Caco-2 (cell line): ENCODE data around the gene PCGF6. TPM values are rescaled to one million over a fixed set of nuclear protein-coding genes. Genes with fewer than 3 reads are reported as not detected.

Experiments used
- BruUV-seq: library from RNA; stranded (reverse); fragments of 400-500 nt; replicated peaks from 2 replicates; lab custom pipeline; 2021; lab: Mats Ljungman, UMichigan
- CTCF ChIA-PET: fragments of 300-600 bp; sonication (Branson Sonifier 250); formaldehyde crosslinking; loops from one replicate; lab custom pipeline; 2022; ENCODE audit warnings: antibody characterized with exemption; lab: Charles Lee
- POLR2A ChIA-PET: fragments of 300-600 bp; sonication (Branson Sonifier 250); formaldehyde crosslinking; loops from one replicate; lab custom pipeline; 2022; ENCODE audit warnings: antibody characterized with exemption; lab: Charles Lee
- DNase-seq, 2 experiments: peaks; one replicate each; pipeline versions ENCODE4 v3.0.0 to v3.0.0-alpha.2; 2020 to 2022
- H3K27me3 ChIP-seq: replicated peaks from 2 replicates; pipeline ENCODE4 v1.6.0; 2011; ENCODE audit warnings: low read length; ENCODE audit not compliant: control insufficient read depth, insufficient read depth
- H3K36me3 ChIP-seq: 2 replicates; pipeline ENCODE4 v1.5.1; 2011; ENCODE audit warnings: low read length; ENCODE audit not compliant: control insufficient read depth, insufficient read depth
- H3K4me1 ChIP-seq: fragments of 250-450 bp; sonication (Bioruptor Pico); 2 replicates; pipeline ENCODE4 v1.5.1; 2020; ENCODE audit warnings: mild to moderate bottlenecking
- H3K4me3 ChIP-seq: 2 replicates; pipeline ENCODE4 v1.5.1; 2011; ENCODE audit warnings: low read depth, mild to moderate bottlenecking, control low read depth, low read length
- H3K9me3 ChIP-seq: fragments of 250-450 bp; sonication (Bioruptor Pico); 2 replicates; pipeline ENCODE4 v1.5.1; 2020; ENCODE audit warnings: mild to moderate bottlenecking, moderate library complexity
- H3K27ac Mint-ChIP-seq: one replicate; pipeline ENCODE4 v1.8.0; 2022; ENCODE audit warnings: mixed read lengths; ENCODE audit not compliant: unreplicated experiment
- H3K27me3 Mint-ChIP-seq: one replicate; pipeline ENCODE4 v1.8.0; 2022; ENCODE audit warnings: mixed read lengths; ENCODE audit not compliant: insufficient read depth, unreplicated experiment
- H3K36me3 Mint-ChIP-seq: one replicate; pipeline ENCODE4 v1.8.0; 2022; ENCODE audit warnings: mild to moderate bottlenecking, mixed read lengths; ENCODE audit not compliant: insufficient read depth, unreplicated experiment
- H3K4me1 Mint-ChIP-seq: one replicate; pipeline ENCODE4 v1.8.0; 2022; ENCODE audit warnings: low read depth, mixed read lengths; ENCODE audit not compliant: unreplicated experiment
- H3K4me3 Mint-ChIP-seq: one replicate; pipeline ENCODE4 v1.8.0; 2022; ENCODE audit warnings: mild to moderate bottlenecking, moderate library complexity, mixed read lengths; ENCODE audit not compliant: unreplicated experiment
- H3K9me3 Mint-ChIP-seq: one replicate; pipeline ENCODE4 v1.8.0; 2022; ENCODE audit warnings: mixed read lengths; ENCODE audit not compliant: unreplicated experiment
- CTCF ChIP-seq, 2 experiments: fragments of 200-600 bp in 1 of 2; IDR thresholded peaks; 1 replicate in 1 of 2; 2 replicates in 1 of 2; pipeline versions ENCODE4 v1.5.1 to v1.8.0; 2011 to 2022; ENCODE audit warnings: antibody characterized with exemption in 1 of 2, control low read depth in 1 of 2, inconsistent platforms in 1 of 2, low read depth in 1 of 2, low read length in 1 of 2, mild to moderate bottlenecking in 1 of 2, moderate library complexity in 1 of 2; ENCODE audit not compliant: insufficient read depth in 1 of 2, severe bottlenecking in 1 of 2, unreplicated experiment in 1 of 2
- intact Hi-C: fragments of 100-400 bp; cut with micrococcal nuclease; formaldehyde crosslinking; loops from one replicate; pipeline ENCODE4 v1.10.0; 2022; ENCODE audit not compliant: unreplicated experiment
- total RNA-seq: library from RNA; stranded (reverse); gene quantifications from 2 replicates; pipeline ENCODE4 v1.2.3, GENCODE V29; 2022

PCGF6 gene
- total RNA-seq, 1 experiment from 2014 or later: 21.6 TPM

GRCh38 chr10:103396789-103397087 lies 45.8 kb upstream of the PCGF6 start:
- CTCF ChIA-PET: interaction anchor here (1.0 to 1.4 kb wide), 3 partner anchors 9 to 89 kb away, joined by 3 to 4 read pairs (median 3); no protein-coding TSS in a partner anchor
- no peak for TF ChIP-seq CTCF (IDR thresholded peaks at IDR 0.05; ENCODE audit: insufficient read depth in 1 of 2, low read depth in 1 of 2, low read length in 1 of 2, severe bottlenecking in 1 of 2, unreplicated experiment in 1 of 2)
- intact Hi-C loops: loop anchor here (1.0 kb wide), 1 partner anchor 28 kb away; no protein-coding TSS in a partner anchor
- H3K9me3 Mint-ChIP-seq: no peaks in the 10 kb centered on the region
- BruUV-seq: TSS peak; percentile 69
- Histone ChIP-seq H3K27me3 (no peaks in the 10 kb centered on the region), H3K4me3 (peak overlapping the region; percentile 91), H3K9me3 (no peaks in the 10 kb centered on the region), H3K36me3 (peaks cover 3% of the 10 kb centered on the region; the same call in 1 of the 2 replicates), H3K4me1 (peaks cover 7% of the 10 kb centered on the region; the same call in 1 of the 2 replicates)
- H3K4me1 Mint-ChIP-seq: peaks cover 23% of the 10 kb centered on the region
- POLR2A ChIA-PET: interaction anchor here (0.6 to 2.0 kb wide), 3 partner anchors 28 to 166 kb away, joined by 5 to 14 read pairs (median 9); no protein-coding TSS in a partner anchor
- peak overlapping the region; percentile 96 for H3K27ac Mint-ChIP-seq
- H3K36me3 Mint-ChIP-seq: peaks cover 87% of the 10 kb centered on the region
- peak overlapping the region; percentile 92 for H3K4me3 Mint-ChIP-seq
- H3K27me3 Mint-ChIP-seq: no peaks in the 10 kb centered on the region
- no peak for DNase-seq

GRCh38 chr10:103396067-103396788 lies 45.3 kb upstream of the PCGF6 start, which contains the start of the genes ATP5MK and PDCD11:
ATP5MK (minus strand) TSS chr10:103396475; CDS start chr10:103392457, 4,018 bp downstream.
PDCD11 (plus strand) TSS chr10:103396626; CDS start chr10:103398427, 1,801 bp downstream.
- H3K36me3 Mint-ChIP-seq: peaks cover 87% of the 10 kb centered on the region
- Histone ChIP-seq H3K4me3 (peak within 1 kb of the TSS; percentile 91), H3K4me1 (peaks cover 7% of the 10 kb centered on the region; the same call in 1 of the 2 replicates), H3K27me3 (no peaks in the 10 kb centered on the region), H3K9me3 (no peaks in the 10 kb centered on the region), H3K36me3 (peaks cover 3% of the 10 kb centered on the region; the same call in 1 of the 2 replicates)
- peak in 1 of 2 experiments; percentile 32 for TF ChIP-seq CTCF (IDR thresholded peaks at IDR 0.05; ENCODE audit: insufficient read depth in 1 of 2, low read depth in 1 of 2, low read length in 1 of 2, severe bottlenecking in 1 of 2, unreplicated experiment in 1 of 2)
- intact Hi-C loops: loop anchor here (1.0 kb wide), 1 partner anchor 28 kb away; no protein-coding TSS in a partner anchor
- peak within 1 kb of the TSS; percentile 92 for H3K4me3 Mint-ChIP-seq
- peaks cover 23% of the 10 kb centered on the region for H3K4me1 Mint-ChIP-seq
- CTCF ChIA-PET: interaction anchor here (1.0 to 1.4 kb wide), 3 partner anchors 9 to 89 kb away, joined by 3 to 4 read pairs (median 3); no protein-coding TSS in a partner anchor
- TSS peak; percentile 79 for BruUV-seq
- no peaks in the 10 kb centered on the region for H3K9me3 Mint-ChIP-seq
- POLR2A ChIA-PET: interaction anchor here (0.5 to 2.0 kb wide), 6 partner anchors 27 to 1340 kb away, joined by 3 to 14 read pairs (median 5); partner anchors contain the start of gene CALHM1
- peak within 1 kb of the TSS; percentile 96 for H3K27ac Mint-ChIP-seq
- peak; percentile 97 to 98 for DNase-seq
- H3K27me3 Mint-ChIP-seq: no peaks in the 10 kb centered on the region

GRCh38 chr10:103395754-103396066 lies 44.8 kb upstream of the PCGF6 start:
- TF ChIP-seq CTCF (IDR thresholded peaks at IDR 0.05; ENCODE audit: insufficient read depth in 1 of 2, low read depth in 1 of 2, low read length in 1 of 2, severe bottlenecking in 1 of 2, unreplicated experiment in 1 of 2): no peak
- no peak for DNase-seq
- H3K4me3 Mint-ChIP-seq: peak overlapping the region; percentile 92
- Histone ChIP-seq H3K36me3 (peaks cover 3% of the 10 kb centered on the region; the same call in 1 of the 2 replicates), H3K4me3 (peak overlapping the region; percentile 91), H3K4me1 (peaks cover 7% of the 10 kb centered on the region; the same call in 1 of the 2 replicates), H3K9me3 (no peaks in the 10 kb centered on the region), H3K27me3 (no peaks in the 10 kb centered on the region)
- peaks cover 23% of the 10 kb centered on the region for H3K4me1 Mint-ChIP-seq
- ChIA-PET POLR2A (interaction anchor here (0.5 to 2.0 kb wide), 6 partner anchors 27 to 1339 kb away, joined by 3 to 14 read pairs (median 4); partner anchors contain the start of gene CALHM1), CTCF (interaction anchor here (1.2 to 1.4 kb wide), 2 partner anchors 10 to 90 kb away, joined by 3 to 4 read pairs; no protein-coding TSS in a partner anchor)
- H3K36me3 Mint-ChIP-seq: peaks cover 87% of the 10 kb centered on the region
- intact Hi-C loops: loop anchor here (1.0 kb wide), 1 partner anchor 27 kb away; no protein-coding TSS in a partner anchor
- no TSS peak for BruUV-seq
- H3K9me3 Mint-ChIP-seq: no peaks in the 10 kb centered on the region
- H3K27me3 Mint-ChIP-seq: no peaks in the 10 kb centered on the region
- H3K27ac Mint-ChIP-seq: peak overlapping the region; percentile 96
